GM21390 (cell line): Measurements from ENCODE around the gene MACROD2.

ENCODE experiments used
- ATAC-seq: cut with Tn5 transposase; IDR thresholded peaks from one replicate; pipeline ENCODE4 v1.9.1; 2021; ENCODE audit not compliant: unreplicated experiment

MACROD2 gene

GRCh38 chr20:14883324-14883723 is 888.0 kb downstream of the MACROD2 start:
- ATAC-seq, result no peak

DNA sequence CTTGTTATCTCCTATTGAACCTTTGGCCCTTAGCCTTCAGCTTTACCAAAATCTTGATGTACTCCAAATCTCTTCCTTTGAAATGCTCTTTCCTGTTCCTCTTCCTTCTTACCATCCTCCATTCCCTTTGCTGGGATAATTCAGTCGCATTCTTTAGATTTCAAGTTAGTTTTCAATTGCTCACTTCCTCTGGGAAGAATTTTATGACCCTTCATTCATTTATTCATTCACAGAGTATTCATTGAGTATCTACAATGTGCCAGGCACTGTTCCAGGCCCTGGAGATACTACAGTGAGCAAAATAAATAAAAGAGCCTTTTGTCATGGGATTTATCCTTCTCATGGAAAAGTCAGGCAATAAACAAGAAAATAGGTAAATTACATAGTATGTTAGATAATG is 890.3 kb downstream of the MACROD2 start:
- ATAC-seq, result no peak

- no peak for ATAC-seq
These were observed 892.8 kb downstream of the MACROD2 start for GRCh38 chr20:14888134-14888533.

DNA sequence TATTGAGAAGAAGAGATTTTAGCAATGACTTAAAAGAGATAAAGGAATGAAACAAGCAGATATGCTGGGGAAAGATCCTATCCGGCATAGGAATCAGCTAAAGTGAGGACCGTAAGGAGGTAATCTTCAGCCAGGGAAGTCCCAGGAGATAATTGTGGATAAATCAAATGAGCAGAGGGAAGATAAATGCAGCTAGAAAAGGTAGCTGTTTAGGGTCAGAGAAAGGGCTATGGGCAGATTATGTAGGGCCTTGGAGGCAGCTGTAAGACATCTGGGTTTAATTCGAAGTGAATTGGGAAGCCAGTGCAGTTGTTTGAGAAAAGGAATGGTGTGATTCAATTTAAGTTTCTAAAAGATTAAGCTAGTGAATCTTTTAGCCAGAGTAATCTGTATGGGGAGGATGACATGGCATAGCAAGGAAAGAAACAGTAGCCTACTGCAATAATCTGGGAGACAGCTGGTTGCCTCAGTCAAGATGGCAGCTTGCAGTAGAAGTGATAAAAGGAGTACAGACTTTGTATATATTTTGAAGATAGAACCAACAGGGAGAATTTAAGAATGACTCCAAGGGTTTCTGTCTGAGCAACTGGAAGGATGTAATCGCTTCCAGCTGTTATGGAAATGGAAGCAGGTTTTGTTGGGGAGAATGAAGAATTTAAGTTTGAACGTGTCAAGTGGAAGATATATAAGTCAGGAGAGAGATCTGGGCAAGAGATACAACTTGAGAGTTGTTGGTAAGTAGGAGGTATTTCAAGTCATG is 894.4 kb downstream of the MACROD2 start:
- ATAC-seq, result no peak

GRCh38 chr20:14890713-14891112 is 895.4 kb downstream of the MACROD2 start:
- no peak for ATAC-seq

GRCh38 chr20:14892782-14893181 is 897.5 kb downstream of the MACROD2 start:
- no peak for ATAC-seq

GRCh38 chr20:14896569-14896968 is 901.3 kb downstream of the MACROD2 start:
- ATAC-seq, result no peak

DNA sequence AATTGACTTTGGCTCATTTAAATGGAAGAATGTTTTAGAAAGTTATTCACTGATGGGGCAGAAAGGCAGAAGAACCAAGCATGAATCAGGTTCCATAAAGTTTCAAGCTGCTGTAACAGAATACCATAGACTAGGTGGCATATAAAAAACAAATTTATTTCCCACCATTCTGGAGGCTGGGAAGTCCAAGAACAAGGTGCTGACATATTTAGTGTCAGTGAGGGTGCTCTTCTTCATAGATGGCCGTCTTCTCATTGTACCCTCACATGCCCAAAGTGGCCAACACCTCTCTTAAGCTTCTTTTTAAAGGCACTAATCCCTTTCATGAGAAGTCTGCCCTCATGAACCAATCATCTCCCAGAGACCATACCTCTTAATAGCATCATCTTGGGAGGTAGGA is 902.3 kb downstream of the MACROD2 start:
- no peak for ATAC-seq

DNA sequence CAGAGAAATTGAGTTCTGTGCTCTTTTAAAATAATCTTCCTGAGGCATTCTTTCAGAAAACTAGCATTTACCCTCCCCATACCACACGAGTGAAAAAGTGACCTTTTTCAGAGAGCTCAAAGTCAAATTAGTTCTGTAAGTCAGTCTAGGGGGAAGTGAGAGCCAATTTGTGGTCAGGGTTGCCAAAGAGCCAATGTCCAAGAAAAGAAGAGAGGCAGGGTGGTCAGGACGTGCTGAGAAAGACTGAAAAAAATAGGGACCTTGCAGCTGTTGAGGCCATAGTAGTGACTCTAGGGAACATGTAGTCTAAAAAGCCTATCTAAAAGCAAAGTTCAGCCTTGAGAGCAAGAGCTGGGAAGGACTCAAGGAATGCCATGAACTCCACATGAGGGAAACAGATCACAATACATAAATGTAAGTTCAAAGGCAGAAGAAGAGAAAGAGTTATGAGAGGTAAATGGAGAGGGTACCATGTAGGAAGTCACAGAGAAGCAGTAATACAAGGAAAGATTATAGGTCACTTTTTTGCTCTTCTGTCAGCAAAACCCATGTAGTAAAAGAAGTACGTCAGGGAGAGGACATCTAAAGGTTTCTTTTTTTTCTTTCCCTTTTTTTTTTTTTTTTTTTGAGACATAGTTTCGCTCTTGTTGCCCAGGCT is 907.2 kb downstream of the MACROD2 start:
- ATAC-seq, result peak; percentile 97

GRCh38 chr20:14906908-14907434 is 911.7 kb downstream of the MACROD2 start:
- ATAC-seq, result no peak

DNA sequence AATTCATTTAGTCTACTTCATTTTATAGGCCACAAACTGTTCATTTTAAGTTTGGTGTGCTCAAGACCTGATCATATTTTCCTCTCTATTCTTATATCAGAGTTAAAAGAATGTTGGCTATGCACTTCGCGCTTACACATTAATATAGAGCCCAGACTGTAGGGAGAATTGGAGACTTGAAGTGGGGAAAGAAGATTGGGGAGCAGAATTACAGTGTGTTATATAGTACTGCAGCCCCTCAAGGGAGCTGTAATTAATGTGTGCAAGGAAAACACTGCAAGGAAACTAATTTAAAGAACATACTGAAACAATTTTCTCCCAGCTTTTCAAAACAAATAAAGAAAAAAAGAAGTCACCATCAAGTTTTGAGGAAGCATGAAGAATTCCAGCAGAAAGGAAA is 914.8 kb downstream of the MACROD2 start:
- no peak for ATAC-seq

DNA sequence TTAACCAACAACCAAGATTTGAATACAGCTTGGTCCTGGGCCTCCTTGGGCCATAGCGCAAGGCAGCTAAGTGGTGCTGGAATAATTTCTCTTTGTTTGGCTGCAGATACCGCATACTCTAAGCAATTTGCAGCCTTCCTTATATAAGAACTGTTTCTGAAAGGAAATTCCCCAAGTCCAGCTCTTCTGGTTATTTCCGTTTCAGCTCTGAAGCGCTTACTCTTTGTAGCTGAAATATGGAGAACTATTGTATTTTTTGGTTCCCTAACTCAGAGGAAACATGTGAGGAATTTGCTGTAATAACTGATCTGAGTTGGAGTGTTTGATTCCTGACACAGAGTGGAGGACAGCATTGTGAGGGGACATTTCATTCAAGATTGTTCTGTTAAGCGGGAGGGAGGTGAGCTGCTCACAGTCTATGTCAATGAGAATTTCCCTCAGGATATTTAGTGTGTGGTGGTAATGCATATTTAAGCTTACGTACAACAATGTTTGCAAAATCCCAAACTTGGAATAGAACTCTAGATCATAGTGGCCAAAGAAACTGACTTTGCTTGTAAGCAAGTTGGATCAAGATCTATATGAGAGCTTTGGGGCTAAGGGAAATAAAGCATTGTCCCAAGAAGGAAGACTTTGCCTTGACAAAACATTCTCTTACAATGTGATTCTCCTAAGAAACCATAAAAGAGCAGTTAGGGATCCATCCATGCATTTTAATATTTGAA is 918.7 kb downstream of the MACROD2 start:
- no peak for ATAC-seq

- ATAC-seq, result no peak
These were observed 919.3 kb downstream of the MACROD2 start for GRCh38 chr20:14914633-14915032.

- ATAC-seq, result no peak
These were observed 920.0 kb downstream of the MACROD2 start for GRCh38 chr20:14915356-14915755.

DNA sequence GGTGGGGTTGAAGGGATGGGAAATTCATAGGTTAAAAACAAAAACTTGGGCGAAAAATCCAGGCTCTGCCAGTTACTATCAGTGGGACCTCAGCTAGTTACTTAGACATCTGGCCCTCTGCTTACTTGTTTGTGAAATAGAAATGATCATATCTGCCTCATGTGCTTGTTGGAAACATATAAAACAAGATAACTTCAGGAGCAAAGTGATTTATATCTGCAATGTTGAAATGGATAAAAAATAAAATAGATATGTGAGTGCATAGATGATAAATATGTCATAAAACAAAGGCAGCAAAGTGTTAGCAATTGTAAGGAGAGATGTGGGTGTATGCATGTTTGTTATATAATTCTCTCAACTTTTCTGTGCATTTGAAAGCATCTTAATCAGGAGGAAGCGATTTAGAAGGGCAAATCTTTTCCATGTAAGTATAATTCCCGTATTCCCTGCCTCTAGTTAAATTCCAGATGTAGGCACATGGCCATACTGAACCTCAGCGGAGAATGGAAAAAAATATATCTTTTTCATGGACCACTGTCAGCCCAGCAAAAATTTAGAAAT is 921.1 kb downstream of the MACROD2 start:
- no peak for ATAC-seq

DNA sequence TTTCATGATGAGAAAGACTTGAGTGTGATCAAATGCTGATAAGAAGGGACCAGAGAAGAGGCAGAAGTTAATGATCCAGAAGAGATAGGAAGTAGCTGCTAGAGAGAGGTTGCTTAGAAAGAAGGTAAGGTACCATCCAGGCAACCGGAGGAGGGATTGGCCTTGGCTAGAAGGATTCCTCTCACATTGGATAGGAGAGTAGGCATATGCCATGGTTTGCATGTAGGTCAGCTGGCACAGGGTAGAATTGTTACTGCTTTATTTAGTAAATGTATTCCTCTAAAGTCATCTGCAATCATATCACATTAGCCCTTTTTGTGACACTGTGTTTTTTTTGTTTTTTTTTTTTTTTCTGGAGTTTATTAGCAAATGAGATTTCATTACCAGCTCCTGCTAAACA is 923.0 kb downstream of the MACROD2 start:
- ATAC-seq, result no peak

GRCh38 chr20:14918976-14919375 is 923.7 kb downstream of the MACROD2 start:
- no peak for ATAC-seq

GRCh38 chr20:14919501-14920081 is 924.3 kb downstream of the MACROD2 start:
- ATAC-seq, result no peak

DNA sequence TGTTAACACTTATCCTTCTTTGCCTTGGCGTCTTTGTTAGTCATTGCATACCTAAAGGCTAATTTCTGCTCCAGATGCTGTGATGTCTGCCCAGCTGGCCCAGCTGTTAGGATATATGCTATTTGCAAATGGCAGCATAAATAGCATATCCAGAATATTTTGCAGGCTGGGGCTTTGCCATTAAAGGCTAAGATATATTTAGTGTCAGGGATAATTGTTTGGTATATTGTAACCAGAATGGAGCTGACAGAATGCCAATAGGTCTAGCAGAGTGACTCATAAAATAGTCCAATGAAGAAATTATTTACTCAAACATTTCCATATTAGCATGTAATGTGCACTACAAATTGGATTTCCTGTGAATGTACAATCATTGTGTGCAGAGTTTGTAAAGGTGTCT is 926.2 kb downstream of the MACROD2 start:
- ATAC-seq, result no peak

GRCh38 chr20:14922503-14923267 is 927.4 kb downstream of the MACROD2 start:
- ATAC-seq, result no peak
